Brain pericyte (primary cell): ENCODE results near the gene HMGB1.

Experiments
- DNase-seq: peaks from one replicate; pipeline ENCODE4 v3.0.0-alpha.2; 2012; ENCODE audit warnings: low read depth, low spot score

HMGB1 gene

DNA sequence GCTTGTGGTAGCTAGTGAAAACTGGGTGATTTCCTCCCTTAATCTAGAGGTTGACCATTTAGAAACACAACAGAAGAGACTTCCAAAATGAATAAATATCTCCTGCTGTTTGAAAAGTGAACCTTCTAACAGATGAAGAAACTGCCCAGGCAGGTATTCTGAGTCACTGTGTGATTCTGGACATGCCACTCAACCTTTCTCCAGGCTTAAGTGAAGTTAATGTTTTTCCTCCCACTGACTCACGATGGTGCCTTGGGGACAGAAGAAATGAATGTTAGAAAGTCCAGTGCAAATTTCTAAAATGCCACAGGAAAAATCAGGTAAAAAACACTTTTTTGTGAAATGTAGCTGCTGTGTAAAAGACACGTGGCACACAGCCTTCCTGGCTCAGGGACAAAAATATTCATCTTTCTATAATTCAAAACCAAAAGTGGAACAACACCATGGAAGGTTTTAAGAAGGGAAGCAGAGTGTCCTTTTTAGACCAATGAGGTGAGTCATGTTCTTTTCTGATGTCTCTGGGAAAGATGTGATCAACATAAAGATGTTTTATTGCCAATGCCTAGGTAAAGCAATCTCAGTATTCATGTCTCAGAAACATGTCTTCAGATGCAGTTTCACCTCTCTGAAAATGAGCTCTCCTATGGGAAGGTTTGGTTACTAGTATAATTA, 34.3 kb downstream of the HMGB1 start:
- no peak for DNase-seq

DNA sequence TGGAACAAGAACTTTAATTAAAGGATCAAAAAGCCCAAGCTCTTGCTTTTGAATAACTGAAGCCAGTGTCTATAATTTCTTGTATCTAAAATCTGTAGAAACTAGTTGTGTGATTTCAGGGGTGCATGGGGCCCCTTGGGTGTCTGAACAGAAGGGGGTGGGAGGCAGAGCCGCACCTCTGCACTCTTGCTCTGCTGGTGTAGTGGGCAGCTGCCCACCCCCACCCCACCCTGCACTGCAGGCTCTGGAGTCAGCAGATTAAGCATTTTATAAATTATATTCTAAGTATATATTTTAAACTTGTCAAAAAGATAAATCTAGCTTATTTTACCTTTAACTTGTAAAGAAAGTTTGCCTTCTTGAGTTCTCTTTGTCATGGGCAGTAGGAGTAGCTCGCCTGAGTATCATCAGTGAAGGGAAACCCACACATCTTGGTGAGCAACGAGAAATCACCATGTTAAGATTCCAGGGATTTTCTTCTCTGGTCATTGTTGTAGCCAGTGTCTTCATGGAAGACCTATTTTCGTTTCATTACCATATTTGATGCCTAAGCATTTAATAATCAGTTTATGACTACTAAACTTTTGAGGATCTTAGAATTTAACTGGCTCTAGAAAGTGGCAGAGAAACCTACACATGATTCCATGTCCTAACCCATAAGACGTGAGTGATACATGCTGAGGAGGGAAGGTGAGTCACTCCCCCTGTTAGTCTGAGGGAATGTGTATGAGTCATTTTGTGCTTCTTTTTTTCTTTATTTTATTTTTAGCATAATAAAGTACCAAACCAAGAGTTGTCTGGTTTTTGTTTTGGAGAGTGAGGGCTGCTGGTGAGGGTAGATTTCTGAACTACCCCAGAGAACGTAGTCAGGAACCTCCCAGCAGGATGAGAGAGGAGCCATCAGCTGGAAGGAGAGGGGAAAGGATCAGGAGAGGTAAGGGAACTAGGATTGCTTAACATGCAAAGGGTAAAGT, 35.7 kb downstream of the HMGB1 start:
- peak; percentile 53 for DNase-seq

GRCh38 chr13:30429235-30429634, 36.5 kb downstream of the HMGB1 start:
- DNase-seq: no peak

DNA sequence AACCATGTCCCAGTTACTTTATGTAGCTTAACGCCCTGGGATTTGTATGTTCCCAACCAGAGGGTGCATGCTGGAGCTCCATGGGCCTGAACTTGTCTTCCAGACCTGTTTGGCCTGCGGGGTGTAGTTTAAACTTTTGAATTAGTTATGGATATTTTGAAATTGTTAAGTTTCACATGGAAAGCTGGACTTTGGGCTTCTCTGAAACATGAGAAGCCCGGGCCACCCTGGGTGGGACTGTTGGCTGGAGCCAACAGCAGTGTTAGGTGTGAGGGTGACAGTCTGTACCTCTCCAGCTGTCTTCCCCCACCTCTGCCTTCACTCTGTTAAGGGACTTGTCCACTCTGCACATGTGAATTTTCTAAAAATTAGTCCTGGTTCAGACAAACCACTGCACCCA, 41.8 kb downstream of the HMGB1 start:
- no peak for DNase-seq

DNA sequence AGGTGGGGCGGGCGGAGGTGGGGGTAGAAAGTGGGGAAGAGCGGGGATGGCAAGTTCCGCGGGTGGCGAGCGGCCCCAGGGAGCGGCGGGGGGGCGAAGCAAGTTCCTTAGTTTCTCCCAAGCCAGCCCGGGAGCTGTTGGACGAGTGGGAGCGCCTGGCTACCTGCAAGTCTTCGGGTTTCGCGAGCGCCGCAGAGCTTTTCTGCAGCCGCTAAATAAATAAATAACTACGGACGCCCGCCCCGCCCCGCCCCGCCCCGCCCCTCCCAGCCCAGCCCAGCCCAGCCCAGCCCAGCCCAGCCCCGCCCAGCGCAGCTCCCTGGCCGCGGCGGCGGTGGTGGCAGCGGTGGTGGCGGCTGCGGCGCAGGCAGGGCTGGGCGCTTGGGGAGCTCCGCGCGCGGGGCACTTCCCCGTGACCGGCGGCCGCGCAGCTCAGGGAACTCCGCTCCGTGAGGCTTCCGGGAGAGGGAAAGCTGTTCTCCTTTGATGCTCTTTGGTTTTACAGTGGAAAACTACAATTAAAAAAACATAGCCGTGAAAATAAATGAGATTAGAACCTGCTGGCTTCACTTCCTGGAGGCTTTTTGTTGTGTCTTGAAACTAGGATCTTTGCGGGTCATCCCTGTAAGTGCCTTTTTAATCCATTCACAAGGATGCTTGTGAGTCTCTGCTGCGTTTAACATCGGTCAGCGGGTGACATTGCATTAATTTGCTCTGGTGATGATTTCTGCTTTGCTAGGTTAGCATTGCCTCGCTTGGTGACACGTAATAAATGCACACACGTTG, 43.5 kb downstream of the HMGB1 start, which contains the start of gene UBE2L5:
UBE2L5 (plus strand) TSS at position 440 of the 786 bp plus-strand sequence. CDS start 5,498 bp downstream, outside the sequence.
- no peak for DNase-seq

DNA sequence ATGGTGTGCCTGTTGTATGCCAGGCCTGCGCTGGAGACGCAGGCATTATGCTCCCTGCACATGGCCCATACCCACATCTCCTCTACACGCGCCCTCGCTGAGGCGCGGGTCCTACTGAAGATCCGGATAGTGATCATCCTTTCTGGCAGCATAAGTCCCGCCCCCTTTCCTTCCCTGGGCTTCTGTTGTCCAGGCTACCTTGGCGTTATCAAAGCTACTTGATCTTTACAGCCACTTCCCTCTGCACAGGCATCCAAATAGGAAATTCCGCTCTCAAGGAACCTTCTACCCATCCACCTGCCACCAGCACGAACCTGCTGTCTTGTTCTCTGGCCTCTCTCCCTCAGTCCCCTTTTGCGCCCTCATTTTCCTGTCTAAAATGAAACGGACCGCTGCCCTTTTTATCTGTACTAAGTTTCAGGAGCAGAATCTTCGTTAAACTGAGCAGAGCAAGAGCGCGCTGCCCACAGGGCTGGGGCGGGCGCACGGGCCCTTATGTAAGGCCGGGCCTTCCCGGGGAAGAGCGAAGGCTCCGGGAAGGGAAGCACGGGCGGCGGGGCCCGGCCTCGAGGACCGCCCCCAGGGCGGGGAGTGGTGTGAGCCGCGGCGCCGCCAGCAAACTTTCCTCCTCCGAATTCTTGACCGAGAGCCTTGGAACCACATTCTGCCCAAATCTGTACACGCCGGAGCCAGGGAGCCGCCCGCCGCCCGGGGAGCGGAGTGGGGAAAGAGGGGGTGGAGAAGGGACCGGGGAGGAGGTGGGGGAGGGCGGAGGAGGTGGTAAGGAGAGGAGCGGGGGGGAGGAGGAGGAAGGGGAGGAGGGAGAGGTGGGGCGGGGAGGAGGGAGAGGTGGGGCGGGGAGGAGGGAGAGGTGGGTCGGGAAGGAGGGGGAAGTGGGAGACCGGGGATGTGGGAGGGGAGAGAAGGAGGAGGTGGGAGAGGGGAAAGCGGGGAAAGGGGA, 44.4 kb downstream of the HMGB1 start:
- DNase-seq: no peak

GRCh38 chr13:30418717-30419459, 46.8 kb downstream of the HMGB1 start:
- no peak for DNase-seq

GRCh38 chr13:30418075-30418716, 47.5 kb downstream of the HMGB1 start:
- DNase-seq: no peak

GRCh38 chr13:30416471-30416870, 49.3 kb downstream of the HMGB1 start:
- no peak for DNase-seq

DNA sequence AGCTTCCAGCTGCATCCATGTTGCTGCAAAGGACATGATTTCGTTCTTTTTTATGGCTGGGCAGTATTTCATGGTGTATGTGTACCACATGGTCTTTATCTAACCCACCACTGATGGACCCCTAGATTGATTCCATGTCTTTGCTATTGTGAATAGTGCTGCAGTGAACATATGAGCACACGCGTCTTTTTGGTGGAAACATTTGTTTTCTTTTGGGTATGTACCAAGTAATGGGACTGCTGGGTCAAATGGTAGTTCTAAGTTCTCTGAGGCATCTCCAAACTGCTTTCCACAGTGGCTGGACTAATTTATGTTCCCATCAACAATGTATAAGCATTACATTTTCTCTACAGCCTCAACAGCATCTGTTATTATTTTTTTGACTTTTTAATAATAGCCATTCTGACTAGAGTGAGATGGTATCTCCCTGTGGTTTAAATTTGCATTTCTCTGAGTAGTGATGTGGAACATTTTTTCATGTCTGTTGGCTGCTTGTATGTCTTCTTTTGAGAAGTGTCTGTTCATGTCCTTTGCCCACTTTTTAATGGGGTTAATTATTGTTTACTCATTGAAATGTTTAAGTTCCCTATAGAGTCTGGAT, 50.2 kb downstream of the HMGB1 start:
- no peak for DNase-seq

DNA sequence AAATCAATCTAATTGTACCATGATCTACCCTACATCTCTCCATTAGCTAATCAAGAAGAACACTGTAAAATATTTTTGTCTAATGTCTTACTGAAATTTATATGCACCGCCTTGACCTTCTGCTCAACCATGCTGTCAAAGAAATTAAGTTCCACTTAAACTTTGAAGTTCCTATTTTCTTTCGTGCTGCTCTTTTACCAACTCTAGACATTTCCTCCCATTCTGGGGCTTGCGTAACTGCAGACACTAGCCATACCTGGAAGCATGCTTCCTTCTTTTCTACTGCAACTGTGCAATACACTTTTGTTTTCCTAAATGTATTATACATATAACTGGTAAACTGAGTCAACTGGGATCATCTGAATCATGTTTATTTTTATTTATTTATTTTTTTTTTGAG, 51.9 kb downstream of the HMGB1 start:
- DNase-seq: no peak

GRCh38 chr13:30412346-30412745, 53.4 kb downstream of the HMGB1 start:
- no peak for DNase-seq

DNA sequence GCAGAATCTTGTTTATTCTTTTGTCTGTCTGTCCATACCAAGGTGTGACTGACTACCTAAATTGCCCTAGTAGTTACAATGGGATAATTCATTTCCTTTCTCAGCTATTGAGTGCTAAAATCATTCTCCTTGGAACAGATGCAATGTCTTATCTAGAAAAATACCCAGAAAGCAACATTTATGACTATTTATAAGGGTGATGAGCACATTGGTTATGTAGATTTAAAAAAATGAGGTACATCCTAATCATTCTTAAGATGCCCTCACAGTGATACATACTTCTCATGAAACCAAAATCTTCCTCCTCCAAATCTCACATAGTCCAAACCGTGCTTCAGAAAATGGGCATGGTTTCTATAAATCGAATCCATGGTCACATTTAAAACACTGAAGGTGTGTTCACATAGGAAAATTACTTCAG, 55.0 kb downstream of the HMGB1 start:
- DNase-seq: no peak

DNA sequence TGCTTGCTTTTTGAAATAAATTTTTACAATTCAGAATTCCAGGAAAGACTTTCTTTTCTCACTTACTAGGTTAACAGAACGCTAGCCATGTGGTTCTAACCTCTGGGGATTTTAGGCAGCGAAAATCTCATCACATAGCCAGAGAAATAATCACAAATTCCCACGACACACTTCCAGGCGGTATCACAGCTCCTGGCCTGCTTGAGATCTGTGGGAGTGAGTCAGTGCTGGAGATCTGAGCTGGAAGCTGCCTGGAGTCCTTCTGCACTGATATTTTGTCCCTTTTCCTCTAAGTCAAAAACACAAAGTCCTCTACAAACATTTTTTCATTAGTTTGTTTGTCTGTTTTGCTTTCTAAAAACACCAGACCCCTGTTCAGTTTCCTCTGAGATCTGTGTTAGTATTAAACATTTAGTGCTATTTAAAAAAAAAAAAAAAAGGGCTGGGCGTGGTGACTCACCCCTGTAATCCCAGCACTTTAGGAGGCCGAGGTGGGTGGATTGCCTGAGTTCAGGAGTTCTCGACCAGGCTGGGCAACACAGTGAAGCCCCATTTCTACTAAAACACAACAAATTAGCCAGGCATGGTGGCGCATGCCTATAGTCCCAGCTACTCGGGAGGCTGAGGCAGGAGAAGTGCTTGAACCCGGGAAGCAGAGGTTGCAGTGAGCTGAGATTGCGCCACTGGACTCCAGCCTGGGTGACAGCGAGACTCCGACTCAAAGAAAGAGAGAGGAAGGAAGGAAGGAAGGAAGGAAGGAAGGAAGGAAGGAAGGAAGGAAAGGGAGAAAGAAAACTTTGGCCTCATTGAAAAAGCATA, 55.6 kb downstream of the HMGB1 start:
- no peak for DNase-seq

DNA sequence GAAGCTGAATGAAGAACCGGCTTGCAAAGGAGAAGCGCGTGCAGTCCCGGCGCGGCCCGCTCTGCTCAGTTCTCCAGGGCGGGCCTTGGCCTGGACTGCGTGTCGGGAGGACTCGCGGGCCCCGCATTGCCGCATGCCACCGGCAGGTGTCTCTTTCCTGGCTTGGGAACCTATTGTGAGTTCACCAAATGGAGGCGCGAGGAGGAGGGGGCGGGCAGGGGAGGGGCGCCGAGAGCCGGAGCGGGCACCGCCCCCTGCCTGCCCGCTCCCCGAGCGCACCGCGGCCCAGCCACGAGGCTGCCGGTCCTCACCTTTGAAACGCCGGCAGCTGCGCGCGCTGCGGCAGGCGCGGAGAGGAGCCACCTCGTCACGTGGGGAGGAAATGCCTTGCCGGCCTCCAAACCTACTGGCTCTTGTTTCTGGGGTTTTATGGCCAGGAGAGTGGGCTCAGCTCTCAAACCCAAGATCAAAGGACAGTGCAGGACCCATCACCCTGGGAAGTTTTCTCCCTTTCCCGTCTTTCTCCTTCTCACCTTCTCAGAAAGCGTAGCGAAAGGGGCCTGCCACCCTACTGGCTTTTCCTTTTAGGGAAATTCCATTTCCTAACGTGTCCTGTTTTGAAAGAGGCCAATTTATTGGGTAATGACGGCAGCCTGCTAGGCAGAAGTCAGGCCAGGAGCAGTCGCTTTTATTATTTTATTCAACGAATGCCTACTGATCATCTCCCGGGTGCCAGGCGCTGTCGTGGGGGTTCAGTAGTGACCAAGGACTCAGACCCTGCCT, 57.2 kb downstream of the HMGB1 start:
- DNase-seq: peak; percentile 61

DNA sequence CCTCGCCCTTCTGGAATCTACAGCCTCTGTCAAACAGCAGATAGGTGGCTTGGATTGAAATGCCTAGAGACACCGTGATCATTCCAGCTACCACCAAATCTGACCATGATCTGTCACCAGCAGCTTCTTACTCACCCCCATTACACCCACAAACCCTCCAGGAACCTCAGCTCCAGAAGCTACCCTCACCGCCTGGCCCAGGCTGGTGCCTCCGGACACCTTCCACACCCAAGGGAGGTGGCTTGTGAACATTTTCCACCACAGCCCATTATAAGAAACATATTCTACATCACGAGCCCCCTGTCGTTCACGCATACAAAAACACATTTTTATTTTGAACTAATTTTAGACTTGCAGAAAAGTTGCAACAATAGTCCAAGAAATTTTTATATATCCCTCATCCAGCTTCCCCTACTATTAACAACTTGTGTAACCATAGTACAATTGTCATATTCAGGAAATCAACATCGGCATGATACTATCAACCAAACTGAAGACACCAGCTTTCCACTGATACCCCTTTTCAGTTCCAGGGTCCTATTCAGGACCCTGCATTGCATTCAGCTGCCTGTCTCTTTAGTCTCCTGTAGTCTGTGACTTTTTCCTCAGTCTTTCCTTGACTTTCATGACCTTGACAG, 58.8 kb downstream of the HMGB1 start:
- DNase-seq: no peak
